ENCODE measurements around the gene FMO4. TPM values are rescaled to one million over a fixed set of nuclear protein-coding genes. Genes with fewer than 3 reads are reported as not detected.

Gene FMO4
- total and polyA plus RNA-seq, 10 of the 15 experiments (the other 5 are each of a cell fraction or from before 2014, with no cell fraction given): 0.26 to 3.0 (median 1.1) TPM

DNA sequence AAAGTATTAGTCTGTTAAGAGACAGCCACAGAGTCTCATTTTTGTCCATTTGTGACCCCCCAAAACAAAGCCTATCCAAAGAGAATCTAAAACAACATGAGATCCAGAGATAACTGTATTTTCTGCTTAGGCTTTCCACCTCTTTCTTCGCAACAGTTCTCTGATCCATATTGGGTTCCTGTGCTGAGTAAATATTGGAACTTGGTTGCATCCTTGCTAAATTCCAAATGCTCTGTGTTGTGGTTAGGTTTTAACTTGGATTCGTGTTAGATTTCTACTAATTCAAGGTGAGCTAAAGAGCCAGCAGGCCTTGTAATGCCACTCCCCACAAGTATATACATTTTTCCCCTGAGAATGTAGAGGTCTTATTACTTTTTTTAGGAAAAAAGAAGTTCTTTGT is 36.4 kb upstream of the FMO4 start:
- H3K9ac ChIP-seq (ENCODE audit: control insufficient read depth, insufficient read depth, low read length): no peak overlapping the region
- RAD21 ChIA-PET (ENCODE audit: unreplicated experiment): no interaction called here
- WGBS (ENCODE audit: insufficient coverage, insufficient replicate concordance, low lambda C conversion rate, missing lambda C conversion rate): 2% methylated on average over 2 of the region's 2 CpGs

More for the DNA sequence above, 36.4 kb upstream of the FMO4 start:
- DNase-seq (ENCODE audit: low read depth, low spot score) (no peak), FAIRE-seq (no peak), ATAC-seq (no peak)
- intact Hi-C loops (cut with micrococcal nuclease; ENCODE audit: unreplicated experiment): no loop called here
- no peaks in the 10 kb centered on the region for H3K9me3 ChIP-seq (replicated peaks; ENCODE audit: control insufficient read depth, insufficient read depth, low read length)
- no peaks in the 10 kb centered on the region for H3K79me2 ChIP-seq (ENCODE audit: control insufficient read depth, insufficient read depth, low read length)
- BruUV-seq (replicated peaks): no TSS peak
- no peak overlapping the region for H3K4me2 ChIP-seq (ENCODE audit: control insufficient read depth, insufficient read depth)
- TF ChIP-seq RAD51 (IDR thresholded peaks at IDR 0.05) (no peak), YBX1 (IDR thresholded peaks at IDR 0.05) (no peak), CEBPB (IDR thresholded peaks at IDR 0.05; ENCODE audit: borderline replicate concordance in 1 of 2, low read depth in 2 of 2, low read length in 2 of 2) (no peak), IKZF2 (IDR thresholded peaks at IDR 0.05) (no peak), STAT3 (IDR thresholded peaks at IDR 0.05; ENCODE audit: low read depth, low read length) (no peak), CBFB (IDR thresholded peaks at IDR 0.05; ENCODE audit: low read depth) (no peak)
- TF ChIP-seq, protein P1, sequence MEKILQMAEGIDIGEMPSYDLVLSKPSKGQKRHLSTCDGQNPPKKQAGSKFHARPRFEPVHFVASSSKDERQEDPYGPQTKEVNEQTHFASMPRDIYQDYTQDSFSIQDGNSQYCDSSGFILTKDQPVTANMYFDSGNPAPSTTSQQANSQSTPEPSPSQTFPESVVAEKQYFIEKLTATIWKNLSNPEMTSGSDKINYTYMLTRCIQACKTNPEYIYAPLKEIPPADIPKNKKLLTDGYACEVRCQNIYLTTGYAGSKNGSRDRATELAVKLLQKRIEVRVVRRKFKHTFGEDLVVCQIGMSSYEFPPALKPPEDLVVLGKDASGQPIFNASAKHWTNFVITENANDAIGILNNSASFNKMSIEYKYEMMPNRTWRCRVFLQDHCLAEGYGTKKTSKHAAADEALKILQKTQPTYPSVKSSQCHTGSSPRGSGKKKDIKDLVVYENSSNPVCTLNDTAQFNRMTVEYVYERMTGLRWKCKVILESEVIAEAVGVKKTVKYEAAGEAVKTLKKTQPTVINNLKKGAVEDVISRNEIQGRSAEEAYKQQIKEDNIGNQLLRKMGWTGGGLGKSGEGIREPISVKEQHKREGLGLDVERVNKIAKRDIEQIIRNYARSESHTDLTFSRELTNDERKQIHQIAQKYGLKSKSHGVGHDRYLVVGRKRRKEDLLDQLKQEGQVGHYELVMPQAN (conservative IDR thresholded peaks at IDR 0.05): no peak
- TF ChIP-seq, protein P2, sequence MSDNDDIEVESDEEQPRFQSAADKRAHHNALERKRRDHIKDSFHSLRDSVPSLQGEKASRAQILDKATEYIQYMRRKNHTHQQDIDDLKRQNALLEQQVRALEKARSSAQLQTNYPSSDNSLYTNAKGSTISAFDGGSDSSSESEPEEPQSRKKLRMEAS (IDR thresholded peaks at IDR 0.05; ENCODE audit: low read depth, low read length): no peak
- no peak overlapping the region for H3K27ac ChIP-seq (ENCODE audit: control insufficient read depth, insufficient read depth)
- CTCF ChIA-PET: interaction anchor here (1.9 kb wide), 1 partner anchor 36 kb away, joined by 6 read pairs; the partner anchor contains the start of gene FMO4
- no peaks in the 10 kb centered on the region for H3K4me1 ChIP-seq (ENCODE audit: control insufficient read depth, insufficient read depth, low read length)
- SMC1A ChIA-PET (ENCODE audit: uncharacterized antibody, unreplicated experiment): interaction anchor here (1.3 kb wide), 1 partner anchor 36 kb away, joined by 3 read pairs; the partner anchor contains the start of gene FMO4
- POLR2A ChIA-PET: no interaction called here
- H4K20me1 ChIP-seq (ENCODE audit: control insufficient read depth, insufficient read depth): no peaks in the 10 kb centered on the region
- H3K27me3 ChIP-seq (replicated peaks in 1 of 2; ENCODE audit: control insufficient read depth in 2 of 2, insufficient read depth in 2 of 2, low read length in 1 of 2): peaks cover 0 to 3% of the 10 kb centered on the region in 2 experiments; a peak in 2 of 4 replicates
- in situ Hi-C loops (cut with MboI): no loop called here
- H2AFZ ChIP-seq (ENCODE audit: control insufficient read depth, low read depth, low read length): no peak overlapping the region
- no peak overlapping the region for H3K4me3 ChIP-seq
- no peaks in the 10 kb centered on the region for H3K36me3 ChIP-seq (ENCODE audit: control insufficient read depth in 2 of 2, insufficient read depth in 2 of 2, low read length in 1 of 2)
